NB4 (cell line): ENCODE data around the gene CACNA2D2.

Source experiments
- DNase-seq: peaks from one replicate; pipeline ENCODE4 v3.0.0; 2010; ENCODE audit warnings: low read depth
- H3K4me3 ChIP-seq: one replicate; pipeline ENCODE4 v1.5.1; 2011; ENCODE audit warnings: mild to moderate bottlenecking, low read depth, low read length, moderate library complexity
- CTCF ChIP-seq: IDR thresholded peaks from one replicate; pipeline ENCODE4 v1.5.1; 2012; ENCODE audit warnings: low read depth, low read length
- MAX ChIP-seq: IDR thresholded peaks from 2 replicates; pipeline ENCODE4 v1.6.1; 2011; ENCODE audit warnings: low read depth, low read length
- MYC ChIP-seq: IDR thresholded peaks from 2 replicates; pipeline ENCODE4 v1.6.1; 2011; ENCODE audit warnings: low read depth, low read length
- POLR2A ChIP-seq: IDR thresholded peaks from 2 replicates; pipeline ENCODE4 v1.6.1; 2011; ENCODE audit warnings: mild to moderate bottlenecking; ENCODE audit not compliant: insufficient read length; ENCODE audit errors: extremely low read depth

CACNA2D2 gene

GRCh38 chr3:50435371-50436113, 67.9 kb downstream of the CACNA2D2 start:
- DNase-seq, result no peak
- no peak overlapping the region for H3K4me3 ChIP-seq
- no peak for TF ChIP-seq CTCF
- TF ChIP-seq POLR2A, result no peak
- TF ChIP-seq MYC, result no peak
- no peak for TF ChIP-seq MAX

- DNase-seq, result no peak
- no peak overlapping the region for H3K4me3 ChIP-seq
- TF ChIP-seq CTCF, result no peak
- TF ChIP-seq POLR2A, result no peak
- no peak for TF ChIP-seq MYC
- no peak for TF ChIP-seq MAX
Observed at GRCh38 chr3:50433954-50434353, 69.5 kb downstream of the CACNA2D2 start.

- no peak for TF ChIP-seq MYC
- no peak for TF ChIP-seq MAX
- no peak for TF ChIP-seq CTCF
- no peak for TF ChIP-seq POLR2A
- no peak overlapping the region for H3K4me3 ChIP-seq
- DNase-seq, result no peak
Observed at GRCh38 chr3:50430950-50431435, 72.4 kb downstream of the CACNA2D2 start.

- no peak for DNase-seq
- H3K4me3 ChIP-seq, result no peak overlapping the region
- TF ChIP-seq CTCF, result no peak
- no peak for TF ChIP-seq POLR2A
- TF ChIP-seq MAX, result no peak
Observed at GRCh38 chr3:50430191-50430590, 73.2 kb downstream of the CACNA2D2 start.

GRCh38 chr3:50428007-50428633, 75.3 kb downstream of the CACNA2D2 start:
- peak; percentile 34 for DNase-seq
- TF ChIP-seq MAX, result no peak
- TF ChIP-seq CTCF, result no peak

GRCh38 chr3:50427217-50427616, 76.2 kb downstream of the CACNA2D2 start:
- DNase-seq, result no peak
- TF ChIP-seq MYC (no peak), CTCF (no peak), POLR2A (no peak), MAX (no peak)

More at GRCh38 chr3:50428007-50428633, 75.3 kb downstream of the CACNA2D2 start:
- no peak overlapping the region for H3K4me3 ChIP-seq

More at GRCh38 chr3:50427217-50427616, 76.2 kb downstream of the CACNA2D2 start:
- H3K4me3 ChIP-seq, result no peak overlapping the region
